ENCODE data around the gene SIRPB2.

GRCh38 chr20:1509237-1509636 lies 18.0 kb upstream of the SIRPB2 start:
- TF ChIP-seq CEBPZ (IDR thresholded peaks at IDR 0.05; ENCODE audit: low read depth, low read length) = no peak
- TF ChIP-seq CREB1 (IDR thresholded peaks at IDR 0.05; ENCODE audit: low read depth) = no peak; the same call in 1 of the 2 replicates
- TF ChIP-seq ATF3 (IDR thresholded peaks at IDR 0.05; ENCODE audit: borderline replicate concordance, extremely low read depth, low read depth, low read length) = no peak
- TF ChIP-seq MXI1 (IDR thresholded peaks at IDR 0.05; ENCODE audit: low read depth, low read length) = no peak
- no peak for TF ChIP-seq NFYB (IDR thresholded peaks at IDR 0.05; ENCODE audit: insufficient read depth, low read depth, low read length)
- TF ChIP-seq CTCF (IDR thresholded peaks at IDR 0.05 in 2 of 3, conservative IDR thresholded peaks at IDR 0.05 in 1 of 3; ENCODE audit: control insufficient read depth in 2 of 3, extremely low read depth in 1 of 3, insufficient read depth in 1 of 3, low read depth in 3 of 3, low read length in 3 of 3) = peak; percentile 59 to 68 (median 60)
- no peak for TF ChIP-seq ZBTB40 (IDR thresholded peaks at IDR 0.05; ENCODE audit: borderline replicate concordance)
- no peak for TF ChIP-seq IRF3 (IDR thresholded peaks at IDR 0.05)
- TF ChIP-seq BCL11A (IDR thresholded peaks at IDR 0.05; ENCODE audit: low read depth, low read length) = no peak
- no peak for TF ChIP-seq RELA (IDR thresholded peaks at IDR 0.05; ENCODE audit: borderline replicate concordance, partially characterized antibody)

Measured in GM12878 (cell line).